Measurements from ENCODE around the gene NACC2.

NACC2 gene

DNA sequence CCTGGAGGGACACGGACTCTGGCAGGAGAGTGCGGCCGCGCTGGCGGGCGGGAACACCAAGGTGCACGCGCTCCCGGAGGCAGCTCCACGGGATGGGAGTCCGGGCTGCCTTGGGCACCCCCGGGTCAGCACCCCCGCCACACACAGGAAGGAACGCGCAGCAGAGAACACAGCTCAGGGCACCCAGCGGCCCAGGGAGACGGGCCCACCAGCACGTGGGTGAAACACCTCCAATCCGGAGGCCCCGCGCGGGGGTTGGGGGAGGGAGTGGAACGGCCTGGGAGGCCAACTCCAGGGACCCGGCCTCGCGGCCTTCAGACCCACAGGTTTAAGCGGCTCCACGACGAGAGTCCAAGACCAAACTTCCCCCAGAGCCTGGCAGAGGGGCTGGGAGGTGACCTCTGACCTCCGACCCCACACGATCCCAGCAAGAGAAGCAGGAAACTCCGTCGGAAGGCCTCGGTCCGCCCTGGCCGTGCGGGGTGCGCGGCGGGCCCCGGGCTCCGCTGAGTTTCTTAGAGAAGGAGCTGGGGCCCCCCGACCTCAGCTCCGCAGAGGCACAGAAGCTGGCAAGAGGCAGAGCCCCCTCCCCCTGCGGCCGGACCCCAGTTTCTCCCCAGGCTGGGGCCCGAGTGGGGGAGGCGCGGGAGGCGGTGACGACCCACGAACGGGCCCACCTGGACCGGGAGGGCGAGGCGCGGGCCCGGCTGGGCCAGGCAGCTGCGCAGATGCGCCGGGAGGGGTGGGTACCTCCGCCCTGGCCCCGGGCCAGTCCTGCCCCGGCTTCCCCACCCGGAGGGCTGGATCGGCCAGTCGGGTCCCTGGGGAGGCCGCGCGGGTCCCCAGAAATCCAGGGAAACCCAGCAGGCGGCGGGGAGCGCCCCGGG lies 851 bp downstream of the NACC2 start:
- no peak for DNase-seq (ENCODE audit: low spot score)

DNA sequence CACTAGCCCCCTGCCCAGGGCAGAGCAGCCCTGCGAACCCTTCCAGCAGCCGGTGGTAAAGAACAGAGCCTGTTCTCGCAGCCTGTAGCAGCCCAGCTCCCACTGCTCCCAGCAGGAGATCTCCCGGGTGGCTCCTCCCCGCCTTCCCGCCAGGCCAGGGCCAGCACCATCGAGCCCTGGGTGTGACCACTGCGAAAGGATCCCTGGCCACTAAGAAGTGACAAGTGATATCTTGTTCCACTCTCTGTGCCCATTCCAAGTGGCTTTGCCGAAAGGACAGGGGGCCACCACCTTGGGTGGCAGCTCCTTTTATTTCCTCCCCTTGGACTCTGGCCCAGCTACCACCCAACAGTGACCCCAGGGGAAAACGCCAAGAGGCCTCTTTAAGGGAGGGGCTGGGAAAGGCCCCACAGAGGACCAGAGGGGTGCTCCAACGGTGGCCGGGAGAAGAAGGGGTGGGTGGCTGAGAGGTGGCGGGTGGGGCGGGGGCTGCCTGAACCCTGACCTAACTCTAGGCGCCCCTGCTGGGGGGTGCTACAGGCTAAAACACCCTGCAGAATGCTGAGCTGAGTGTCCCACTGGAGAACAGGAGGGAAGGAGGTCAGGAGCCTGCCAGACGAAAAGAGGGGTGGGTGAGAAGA lies 1.6 kb downstream of the NACC2 start:
- DNase-seq (ENCODE audit: low spot score), result no peak

DNA sequence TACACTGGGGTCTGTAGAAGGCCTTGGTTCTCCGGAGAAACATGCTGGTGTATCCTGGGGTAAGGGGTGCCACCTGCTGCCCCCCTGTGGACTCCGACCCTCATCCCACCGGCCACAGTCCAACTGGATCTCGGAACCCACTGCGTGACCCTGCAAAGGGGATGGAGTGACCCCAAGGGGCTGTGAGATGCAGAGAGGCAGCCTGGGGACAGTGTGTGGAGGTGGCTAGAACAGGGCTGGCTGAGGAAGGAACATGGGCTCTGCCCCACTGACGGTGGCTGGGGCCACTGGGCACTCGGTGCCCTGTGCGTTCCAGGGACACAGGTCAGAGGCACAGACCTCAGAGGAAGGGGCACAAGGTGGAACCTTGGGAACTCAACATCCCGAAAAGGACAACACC lies 2.3 kb downstream of the NACC2 start:
- no peak for DNase-seq (ENCODE audit: low spot score)

DNA sequence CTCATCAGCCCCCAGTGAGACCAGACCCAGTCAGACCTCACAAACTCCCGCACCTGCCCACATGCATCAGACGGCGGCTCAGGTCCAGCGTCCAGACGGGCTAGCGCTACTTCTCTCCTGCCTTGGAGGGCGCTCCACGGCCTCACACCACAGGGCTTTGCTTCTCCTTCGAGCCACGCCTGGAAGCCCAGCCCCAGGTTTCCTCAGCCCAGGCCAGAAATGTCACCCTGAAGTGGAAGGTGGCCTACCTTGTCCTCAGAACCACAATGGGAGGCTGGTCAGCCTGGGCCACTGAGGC lies 2.8 kb downstream of the NACC2 start:
- no peak for DNase-seq (ENCODE audit: low spot score)

DNA sequence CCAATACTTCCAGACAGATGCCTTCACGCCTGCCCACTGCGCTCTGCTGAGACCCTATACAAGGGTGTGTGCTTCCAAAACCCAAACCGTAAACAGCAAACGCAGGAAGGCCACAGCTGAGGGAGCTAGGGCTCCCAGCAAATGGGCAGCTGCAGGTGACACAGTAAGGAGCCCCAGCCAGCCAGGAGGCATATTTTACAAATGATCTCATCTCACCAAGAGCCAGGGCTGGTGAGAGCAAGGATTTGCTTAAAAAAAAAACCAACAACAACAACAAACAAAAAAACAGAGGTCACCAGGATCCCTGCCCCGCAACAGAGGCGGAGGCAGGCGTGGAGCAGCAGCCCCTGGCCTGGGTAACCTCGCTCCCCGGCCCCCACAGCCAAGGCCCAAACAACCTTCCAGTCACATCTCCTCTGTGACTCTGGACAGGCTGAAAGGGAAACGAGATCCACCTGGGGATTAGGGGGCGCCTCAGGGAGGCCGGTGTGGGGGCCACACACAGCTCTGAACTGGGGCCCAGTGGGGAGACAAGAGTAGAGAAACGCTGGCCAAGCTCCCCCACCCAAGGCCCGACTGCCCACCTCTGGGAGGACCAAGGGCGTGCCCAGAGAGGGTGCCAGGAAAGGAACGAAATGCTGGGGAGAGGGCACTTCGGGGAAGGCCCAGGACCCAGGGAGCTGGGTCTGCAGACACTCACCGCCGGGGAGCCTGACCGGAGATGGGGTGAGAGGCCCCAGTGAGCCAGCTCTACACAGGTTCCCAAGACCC lies 3.3 kb downstream of the NACC2 start:
- DNase-seq (ENCODE audit: low spot score), result no peak

DNA sequence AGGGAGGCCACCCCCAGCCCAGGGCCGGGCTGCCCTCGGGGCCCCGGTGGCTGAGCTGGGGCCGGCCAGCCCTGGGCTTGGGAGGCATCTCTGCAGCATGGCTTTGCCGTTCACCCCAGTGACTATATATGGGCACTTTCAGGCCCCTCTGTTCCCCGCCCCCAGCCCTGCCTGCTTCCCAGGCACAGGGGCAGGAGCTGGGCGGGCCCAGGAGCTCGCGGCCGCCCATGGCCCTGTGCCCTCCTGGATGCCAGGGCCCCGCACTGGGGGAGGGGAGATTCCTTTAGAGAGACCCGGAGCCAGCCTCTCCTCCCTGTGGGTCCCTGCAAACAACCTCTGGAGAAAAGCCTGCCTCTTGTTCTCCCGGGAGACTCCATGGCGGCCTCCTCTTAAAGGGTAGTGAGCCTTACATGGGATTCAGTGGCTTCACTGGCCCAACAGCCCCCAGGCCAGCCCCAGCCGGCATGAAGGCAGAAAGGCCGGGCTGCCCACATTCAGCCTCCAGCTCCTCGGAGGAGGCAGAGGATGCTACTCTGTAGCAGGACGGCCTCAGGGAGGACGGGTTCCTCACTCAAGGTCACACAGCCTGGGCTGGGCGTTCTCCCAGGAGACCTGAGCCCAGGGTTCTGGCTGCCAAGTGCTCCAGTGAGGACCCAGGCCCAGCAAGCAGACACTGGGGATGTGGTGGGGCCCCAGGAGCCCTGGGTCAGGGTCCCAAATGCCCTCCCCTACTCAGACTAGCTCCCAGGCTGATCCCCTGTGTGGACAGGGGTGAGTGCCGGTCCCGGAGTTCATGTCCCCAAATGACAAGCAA lies 4.1 kb downstream of the NACC2 start:
- DNase-seq (ENCODE audit: low spot score), result no peak

DNA sequence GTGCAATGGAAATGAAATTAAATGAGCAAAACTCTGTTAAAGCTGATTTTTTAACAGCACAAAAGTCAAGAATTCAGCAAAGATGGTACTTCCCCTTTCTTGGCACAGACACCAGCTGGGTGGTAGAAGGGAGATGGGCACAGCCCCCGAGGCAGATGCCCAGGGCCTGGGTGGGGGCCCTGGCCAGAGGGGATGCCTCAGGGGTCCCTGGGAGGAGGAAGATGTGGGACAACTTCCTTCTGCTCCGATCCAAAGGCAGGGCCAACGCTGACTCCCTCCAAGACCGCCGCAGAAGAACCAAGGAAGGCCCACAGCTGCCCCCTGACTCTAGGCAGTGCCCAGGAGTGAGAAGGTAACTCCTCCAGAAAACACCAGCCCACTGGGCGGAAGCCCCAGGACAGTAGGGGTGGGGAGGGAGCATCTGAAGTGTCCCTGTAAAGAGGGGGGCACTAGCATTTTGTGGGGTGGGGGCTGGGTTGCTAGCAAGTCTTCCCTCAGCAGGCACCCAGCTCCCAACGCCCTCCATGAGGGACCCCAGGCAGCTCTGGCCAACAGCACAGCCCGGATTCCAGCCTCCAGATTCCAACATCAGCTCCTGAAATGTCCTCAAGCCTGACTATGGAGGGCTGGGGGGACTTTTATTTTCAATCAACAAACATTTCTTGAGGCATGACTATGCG lies 4.9 kb downstream of the NACC2 start:
- DNase-seq (ENCODE audit: low spot score), result no peak

DNA sequence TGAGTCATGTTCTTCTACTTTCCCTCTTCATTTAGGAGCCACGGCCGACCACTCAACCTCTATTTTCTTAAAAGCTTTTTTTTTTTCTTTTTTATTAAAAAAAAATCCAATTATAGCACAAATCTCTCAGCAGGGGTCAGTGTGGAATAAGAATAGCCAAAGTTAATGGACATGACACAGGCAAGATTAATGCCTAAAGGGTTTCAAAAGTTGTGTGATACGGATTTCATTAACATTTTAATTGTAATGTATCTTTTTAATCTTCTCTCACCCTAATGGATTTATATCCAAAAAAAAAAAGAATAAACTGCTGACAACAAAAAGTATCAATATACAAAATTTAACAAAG lies 5.4 kb downstream of the NACC2 start:
- DNase-seq (ENCODE audit: low spot score), result no peak

DNA sequence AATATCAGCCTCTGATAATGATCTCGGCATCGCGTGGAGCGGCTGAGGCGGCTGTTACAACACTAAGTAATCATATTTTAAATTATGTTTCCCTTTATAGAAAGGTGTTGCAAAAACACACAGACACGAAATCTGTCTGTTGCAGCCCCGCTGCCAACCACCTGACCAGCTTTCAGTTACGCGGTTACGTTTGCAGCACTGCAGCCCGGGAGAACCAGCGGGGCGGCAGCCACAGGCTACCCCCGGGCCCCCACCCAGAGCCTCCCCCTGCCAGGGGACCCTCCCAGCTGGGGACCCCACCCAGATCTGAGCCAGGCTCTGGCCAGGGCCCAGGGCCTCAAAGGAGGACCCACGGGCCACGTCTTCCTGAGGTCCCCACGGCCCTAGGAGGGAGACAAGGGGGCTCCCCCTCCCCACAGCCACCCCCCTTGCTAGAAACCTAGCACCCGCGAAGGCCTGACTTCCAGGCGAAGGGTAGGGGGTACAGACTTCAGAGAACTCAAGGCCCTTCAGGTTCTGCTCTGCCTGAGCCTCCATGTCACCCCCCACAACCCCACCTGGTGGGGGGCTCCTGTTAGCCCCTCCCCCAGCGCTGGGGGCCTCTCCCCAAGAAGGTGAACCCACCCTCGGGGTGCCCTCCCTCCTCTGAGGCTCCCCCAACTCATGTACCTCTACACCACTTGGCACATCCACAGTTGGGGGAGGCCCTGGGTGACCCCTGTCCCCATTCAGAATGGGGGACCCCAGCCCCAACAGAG lies 6.0 kb downstream of the NACC2 start:
- no peak for DNase-seq (ENCODE audit: low spot score)

DNA sequence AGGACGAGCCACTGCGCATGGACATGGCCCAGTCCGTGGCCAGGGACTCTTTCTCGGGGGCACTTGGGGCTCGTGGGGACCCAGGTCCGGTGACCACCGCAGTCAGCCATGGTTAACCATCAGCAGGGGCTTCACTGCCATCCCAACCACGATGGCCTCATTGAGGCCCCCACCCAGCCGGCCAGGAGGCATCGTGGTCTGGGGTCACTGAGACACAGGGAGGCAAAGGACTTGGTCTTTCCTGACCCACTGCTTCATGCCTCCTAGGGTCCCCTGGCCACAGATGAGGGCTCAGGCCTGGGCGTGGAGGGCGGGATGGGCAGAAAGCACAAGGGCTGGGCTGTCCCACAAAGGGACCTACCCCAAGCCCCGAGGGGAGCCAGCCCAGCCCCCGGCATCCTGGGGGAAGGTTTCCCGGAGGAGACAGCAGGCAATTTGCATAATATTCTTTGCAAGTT lies 6.6 kb downstream of the NACC2 start:
- DNase-seq (ENCODE audit: low spot score), result no peak

DNA sequence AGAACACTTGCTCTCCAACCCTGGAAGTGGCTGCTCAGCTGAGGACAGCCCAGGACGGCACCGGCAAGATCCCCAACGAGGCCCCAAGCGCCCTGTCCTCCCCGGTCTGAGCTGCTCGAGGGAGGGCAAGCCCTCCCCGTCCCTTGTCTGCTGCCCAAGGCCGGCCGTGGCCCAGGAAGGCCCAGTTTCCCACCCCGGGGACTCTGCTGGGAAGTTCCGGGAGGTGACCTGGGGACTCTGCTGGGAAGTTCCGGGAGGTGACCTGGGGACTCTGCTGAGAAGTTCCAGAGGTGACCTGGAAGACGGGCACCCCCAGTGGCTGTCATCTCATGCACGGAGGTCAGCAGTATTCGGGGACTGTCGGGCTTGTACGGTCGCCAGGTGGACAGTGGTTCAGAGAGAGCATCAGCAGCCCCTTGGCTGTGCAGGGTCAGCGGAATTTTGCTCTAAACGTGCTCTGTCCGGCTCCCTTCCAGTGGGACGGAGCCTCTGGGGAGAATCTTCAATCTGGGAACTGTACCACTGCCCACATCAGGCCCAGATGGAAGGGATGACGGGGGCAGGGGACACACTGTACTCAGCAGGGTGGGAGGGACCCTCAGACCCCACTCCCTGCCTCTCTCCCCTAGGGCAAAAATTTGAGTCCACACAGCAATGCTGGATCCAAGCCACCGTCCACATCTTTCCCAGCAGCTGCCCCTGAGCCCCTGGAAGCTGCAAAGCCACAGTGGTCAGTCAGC lies 7.2 kb downstream of the NACC2 start:
- no peak for DNase-seq (ENCODE audit: low spot score)

DNA sequence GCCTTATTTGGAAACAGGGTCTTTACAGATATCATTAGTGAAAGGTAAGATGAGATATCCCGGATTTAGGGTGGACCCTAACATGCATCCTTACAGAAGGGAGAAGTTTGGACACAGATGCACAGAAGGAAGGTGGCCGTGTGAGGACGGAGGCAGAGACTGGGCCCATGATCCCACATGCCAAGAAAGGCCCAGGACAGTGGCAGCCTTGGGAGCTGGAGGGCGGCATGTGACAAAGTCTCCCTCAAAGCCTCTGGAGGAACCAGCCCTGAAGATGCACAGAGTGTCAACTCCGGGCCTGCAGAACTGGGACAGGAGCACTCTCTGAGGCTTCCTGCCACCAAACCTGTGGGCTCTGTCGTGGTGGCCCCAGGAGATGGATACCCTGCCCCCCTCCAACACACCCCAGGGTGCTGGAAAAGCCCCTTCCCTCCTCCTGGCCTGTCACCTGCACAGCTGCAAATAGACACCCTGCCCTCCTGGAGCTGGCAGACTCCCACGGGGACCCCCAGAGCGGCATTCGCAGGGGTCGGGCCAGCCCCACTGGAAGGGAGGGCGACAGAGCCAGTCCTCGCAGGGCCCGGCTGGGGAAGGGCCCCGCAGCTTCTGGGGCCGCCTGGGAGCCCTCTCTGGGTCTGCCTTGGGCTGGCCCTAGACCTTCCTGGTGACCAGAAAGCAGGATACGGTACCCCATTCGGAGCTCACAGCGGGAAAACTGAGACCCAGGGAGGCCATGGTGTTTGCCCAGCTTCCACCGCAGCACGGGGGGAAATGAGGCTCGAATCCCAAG lies 7.9 kb downstream of the NACC2 start:
- no peak for DNase-seq (ENCODE audit: low spot score)

DNA sequence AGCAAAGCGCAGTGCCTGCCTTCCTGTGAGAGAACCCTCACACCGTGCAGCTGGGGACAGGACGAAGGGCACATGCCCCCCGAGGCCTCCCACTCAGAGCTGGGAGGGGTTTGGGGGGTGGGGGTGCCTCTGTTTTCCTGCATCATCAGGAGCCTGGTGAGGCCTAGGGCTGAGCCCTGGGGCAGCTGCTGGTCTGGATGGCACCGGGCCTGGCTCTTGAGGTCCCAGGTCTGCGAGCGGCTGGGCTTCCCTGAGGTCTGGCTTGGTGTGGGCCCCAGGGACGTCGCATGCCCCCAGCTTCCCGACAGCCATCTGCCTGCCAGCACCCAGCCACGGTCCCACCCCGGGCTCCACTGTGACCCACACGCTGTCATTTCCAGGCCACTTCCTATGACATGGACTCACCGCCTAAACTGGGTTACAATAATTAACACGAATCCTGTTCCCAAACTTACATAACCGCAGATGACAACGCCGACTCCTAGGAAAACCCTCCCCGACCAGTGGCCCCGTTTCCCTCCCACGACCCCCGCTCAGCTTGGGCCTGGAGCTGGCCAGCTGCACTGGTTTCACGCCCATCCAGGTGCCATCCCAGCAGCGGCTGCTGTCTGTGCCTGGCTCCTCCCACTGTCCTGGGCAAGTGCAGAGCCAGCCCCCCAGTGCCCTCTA lies 8.7 kb downstream of the NACC2 start:
- no peak for DNase-seq (ENCODE audit: low spot score)

DNA sequence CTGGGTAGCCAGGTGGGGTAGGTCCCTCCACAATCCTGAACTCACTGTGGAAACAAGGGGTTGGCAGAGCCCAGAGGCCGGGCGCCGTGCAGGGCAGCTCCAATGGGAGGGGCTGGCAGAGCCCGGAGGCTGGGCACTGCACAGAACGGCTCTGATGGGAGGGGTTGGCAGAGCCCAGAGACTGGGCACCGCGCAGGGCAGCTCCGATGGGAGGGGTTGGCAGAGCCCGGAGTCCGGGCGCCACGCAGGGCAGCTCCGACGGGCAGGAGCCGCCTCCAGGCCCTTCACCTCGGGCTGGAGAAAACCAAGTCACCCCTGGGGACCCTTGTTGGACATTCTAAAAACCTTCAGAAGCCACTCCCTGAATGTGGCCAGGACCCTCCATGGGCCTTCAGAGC lies 9.3 kb downstream of the NACC2 start:
- no peak for DNase-seq (ENCODE audit: low spot score)

DNA sequence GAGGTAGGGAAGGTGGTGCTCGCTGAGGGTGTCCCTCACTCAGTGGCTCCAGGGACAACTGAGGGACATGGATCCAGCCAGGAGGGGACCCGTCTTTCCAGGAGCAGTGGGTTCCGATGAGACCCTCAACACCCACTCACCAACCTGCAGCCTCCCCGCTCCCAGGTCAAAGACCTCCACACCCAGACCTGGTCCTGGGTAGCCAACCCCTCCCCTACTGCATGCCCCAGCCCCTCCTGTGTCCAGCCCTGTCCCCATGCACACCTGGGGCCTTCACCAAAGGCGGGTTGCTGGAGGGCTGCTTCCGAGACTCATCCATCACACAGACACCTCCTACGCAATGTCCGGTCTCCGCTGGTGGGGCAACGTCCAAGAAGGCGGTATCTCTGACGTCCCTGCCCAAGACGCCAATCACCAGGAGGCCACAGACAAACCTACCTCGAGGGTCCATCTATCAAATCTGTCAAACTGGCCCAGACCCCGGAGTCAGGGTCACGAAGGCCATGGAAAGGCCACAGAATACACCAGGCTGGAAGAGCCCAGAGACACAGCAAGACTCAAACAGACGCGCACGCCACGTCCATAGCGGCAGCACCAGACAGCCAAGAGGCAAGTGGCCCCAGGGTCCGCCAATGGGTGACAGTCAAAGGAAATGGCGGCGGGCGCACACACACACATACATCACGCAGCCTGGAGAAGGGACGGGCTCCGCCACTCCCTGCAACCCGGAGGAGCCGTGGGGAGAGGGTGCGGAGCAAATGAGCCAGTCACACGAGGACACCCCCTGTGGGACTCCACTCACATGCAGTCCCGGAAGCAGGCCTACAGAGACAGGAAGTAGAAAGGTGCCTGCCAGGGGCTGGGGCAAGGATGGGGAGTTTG lies 10.8 kb downstream of the NACC2 start:
- DNase-seq (ENCODE audit: low spot score), result no peak

DNA sequence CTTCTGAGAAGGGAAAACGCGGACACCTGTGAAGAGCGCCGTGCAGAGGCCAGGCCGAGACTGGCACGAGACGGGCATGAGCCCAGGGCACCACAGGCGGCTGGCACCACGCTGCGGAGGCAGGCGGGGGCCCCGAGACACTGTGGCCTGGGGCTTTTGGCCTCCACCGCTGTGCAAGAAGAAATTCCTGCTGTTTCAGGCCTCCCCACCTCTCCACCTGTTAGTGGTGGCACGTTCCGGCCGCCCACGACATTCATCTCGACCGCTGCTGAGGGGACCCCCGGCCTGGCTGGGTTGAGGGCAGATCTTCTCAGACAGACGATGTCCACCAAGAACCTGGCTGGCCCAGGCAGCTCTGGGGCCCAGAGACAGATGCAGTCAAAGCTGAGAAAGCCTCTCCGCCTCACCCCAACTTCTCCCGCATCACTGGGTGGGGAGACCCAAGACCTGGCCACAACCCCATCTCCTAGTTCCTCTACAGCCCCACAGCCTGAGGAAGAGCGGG lies 11.5 kb downstream of the NACC2 start:
- DNase-seq (ENCODE audit: low spot score), result no peak
